PC-9 (cell line): ENCODE results near the gene DNAJA1. TPM values are rescaled to one million over a fixed set of nuclear protein-coding genes. Genes with fewer than 3 reads are reported as not detected.

Experiments
- BruUV-seq: library from RNA; stranded (reverse); fragments of 400-500 nt; replicated peaks from 2 replicates; lab custom pipeline; 2021; lab: Mats Ljungman, UMichigan
- CTCF ChIA-PET: fragments of 300-600 bp; sonication (Branson Sonifier 250); formaldehyde crosslinking; loops from one replicate; lab custom pipeline; 2022; ENCODE audit warnings: antibody characterized with exemption; lab: Charles Lee
- POLR2A ChIA-PET: fragments of 300-600 bp; sonication (Branson Sonifier 250); formaldehyde crosslinking; loops from one replicate; lab custom pipeline; 2022; ENCODE audit warnings: antibody characterized with exemption; ENCODE audit not compliant: unreplicated experiment; lab: Charles Lee
- DNase-seq, 2 experiments: peaks; one replicate each; pipeline versions ENCODE4 v3.0.0 to v3.0.0-alpha.2; 2015 to 2022; ENCODE audit warnings: mixed read lengths in 1 of 2
- H2AFZ ChIP-seq: fragments of 200-600 bp; sonication (generic); 2 replicates; pipeline ENCODE4 v1.8.1; 2017; ENCODE audit warnings: antibody characterized with exemption
- H3F3A ChIP-seq: fragments of 200-600 bp; sonication (generic); 2 replicates; pipeline ENCODE4 v1.8.1; 2017; ENCODE audit warnings: antibody characterized with exemption, mild to moderate bottlenecking, low read depth; ENCODE audit not compliant: insufficient read depth
- H3K27ac ChIP-seq: fragments of 200-600 bp; sonication (generic); 2 replicates; pipeline ENCODE4 v1.6.1; 2016; ENCODE audit warnings: mixed run types
- H3K27me3 ChIP-seq: fragments of 200-600 bp; sonication (generic); 2 replicates; pipeline ENCODE4 v1.6.1; 2016; ENCODE audit warnings: low read depth, mixed run types; ENCODE audit not compliant: insufficient read depth
- H3K36me3 ChIP-seq: fragments of 200-600 bp; sonication (generic); 2 replicates; pipeline ENCODE4 v1.6.1; 2016; ENCODE audit warnings: low read depth, mixed run types
- H3K4me1 ChIP-seq: fragments of 200-600 bp; sonication (generic); replicated peaks from 2 replicates; pipeline ENCODE4 v1.6.1; 2016; ENCODE audit warnings: mixed run types; ENCODE audit not compliant: insufficient read depth
- H3K4me2 ChIP-seq: fragments of 200-600 bp; sonication (generic); 2 replicates; pipeline ENCODE4 v1.6.1; 2017; ENCODE audit warnings: mixed run types
- H3K4me3 ChIP-seq: fragments of 200-600 bp; sonication (generic); 2 replicates; pipeline ENCODE4 v1.6.1; 2016; ENCODE audit warnings: mixed run types
- H3K79me2 ChIP-seq: fragments of 200-600 bp; sonication (generic); 2 replicates; pipeline ENCODE4 v1.6.1; 2017; ENCODE audit warnings: low read depth, mixed run types
- H3K9me2 ChIP-seq: fragments of 200-600 bp; sonication (generic); 2 replicates; pipeline ENCODE4 v1.8.1; 2017; ENCODE audit warnings: mild to moderate bottlenecking; ENCODE audit not compliant: insufficient read depth
- H3K9me3 ChIP-seq: fragments of 200-600 bp; sonication (generic); 2 replicates; pipeline ENCODE4 v1.8.1; 2016; ENCODE audit warnings: low read depth; ENCODE audit not compliant: insufficient read depth
- H4K20me1 ChIP-seq: fragments of 200-600 bp; sonication (generic); 2 replicates; pipeline ENCODE4 v1.8.1; 2017; ENCODE audit not compliant: insufficient read depth
- EZH2 ChIP-seq: fragments of 200-600 bp; sonication (generic); IDR thresholded peaks from 2 replicates; pipeline ENCODE4 v1.8.0; 2017; ENCODE audit warnings: antibody characterized with exemption, low read depth
- intact Hi-C: fragments of 100-400 bp; cut with micrococcal nuclease; formaldehyde crosslinking; loops from one replicate; pipeline ENCODE4 v1.10.0; 2022; ENCODE audit not compliant: unreplicated experiment
- total RNA-seq: library from RNA; stranded (reverse); gene quantifications from 2 replicates; pipeline ENCODE4 v1.2.3, GENCODE V29; 2021
- TF ChIP-seq, protein P1 (sequence below): fragments of 200-600 bp; sonication (generic); conservative IDR thresholded peaks from 2 replicates; pipeline ENCODE4 v1.6.1; 2017; ENCODE audit warnings: mixed run types, antibody characterized with exemption, mild to moderate bottlenecking, moderate library complexity

DNAJA1 gene
- total RNA-seq, 1 experiment from 2014 or later: 88.4 TPM

DNA sequence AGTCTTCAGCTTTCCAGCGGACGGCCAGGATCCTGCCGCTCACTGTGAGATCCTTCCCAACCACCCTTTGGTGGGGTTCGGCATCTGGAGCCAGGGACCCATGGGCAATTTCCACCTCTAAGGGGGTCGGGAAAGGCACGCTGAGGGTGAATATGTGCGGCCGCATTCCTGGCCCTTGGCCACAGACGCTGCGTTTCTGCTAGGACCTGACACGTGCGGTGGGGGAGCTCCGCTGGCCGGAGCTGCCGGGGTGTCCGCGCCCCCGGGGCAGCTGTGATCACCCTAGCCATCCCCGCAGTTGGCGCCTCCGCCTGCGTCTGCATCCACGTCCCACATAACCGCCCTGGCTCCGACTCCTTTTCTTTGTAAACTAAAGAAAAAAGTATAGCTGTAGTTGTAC is 5.3 kb upstream of the DNAJA1 start:
- ChIA-PET POLR2A (no interaction called here), CTCF (no interaction called here)
- no peaks in the 10 kb centered on the region for H3K9me2 ChIP-seq
- H3K9me3 ChIP-seq: no peaks in the 10 kb centered on the region
- H3K4me1 ChIP-seq: peaks cover 17% of the 10 kb centered on the region; the same call in 1 of the 2 replicates
- no peaks in the 10 kb centered on the region for H3K36me3 ChIP-seq
- 0 out of 2 replicates have a peak, but pooled peaks cover 6% of the 10 kb centered on the region for H4K20me1 ChIP-seq
- TF ChIP-seq, protein P1, sequence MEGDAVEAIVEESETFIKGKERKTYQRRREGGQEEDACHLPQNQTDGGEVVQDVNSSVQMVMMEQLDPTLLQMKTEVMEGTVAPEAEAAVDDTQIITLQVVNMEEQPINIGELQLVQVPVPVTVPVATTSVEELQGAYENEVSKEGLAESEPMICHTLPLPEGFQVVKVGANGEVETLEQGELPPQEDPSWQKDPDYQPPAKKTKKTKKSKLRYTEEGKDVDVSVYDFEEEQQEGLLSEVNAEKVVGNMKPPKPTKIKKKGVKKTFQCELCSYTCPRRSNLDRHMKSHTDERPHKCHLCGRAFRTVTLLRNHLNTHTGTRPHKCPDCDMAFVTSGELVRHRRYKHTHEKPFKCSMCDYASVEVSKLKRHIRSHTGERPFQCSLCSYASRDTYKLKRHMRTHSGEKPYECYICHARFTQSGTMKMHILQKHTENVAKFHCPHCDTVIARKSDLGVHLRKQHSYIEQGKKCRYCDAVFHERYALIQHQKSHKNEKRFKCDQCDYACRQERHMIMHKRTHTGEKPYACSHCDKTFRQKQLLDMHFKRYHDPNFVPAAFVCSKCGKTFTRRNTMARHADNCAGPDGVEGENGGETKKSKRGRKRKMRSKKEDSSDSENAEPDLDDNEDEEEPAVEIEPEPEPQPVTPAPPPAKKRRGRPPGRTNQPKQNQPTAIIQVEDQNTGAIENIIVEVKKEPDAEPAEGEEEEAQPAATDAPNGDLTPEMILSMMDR: no peak
- TF ChIP-seq EZH2: no peak
- no peak overlapping the region for H2AFZ ChIP-seq
- DNase-seq: no peak
- H3K4me3 ChIP-seq: no peak overlapping the region
- H3K27me3 ChIP-seq: no peaks in the 10 kb centered on the region
- H3F3A ChIP-seq: peaks cover 6% of the 10 kb centered on the region; the same call in 1 of the 2 replicates
- H3K79me2 ChIP-seq: peaks cover 45% of the 10 kb centered on the region
- H3K4me2 ChIP-seq: no peak overlapping the region
- no peak overlapping the region for H3K27ac ChIP-seq
- intact Hi-C loops: no loop called here
- BruUV-seq: no TSS peak

DNA sequence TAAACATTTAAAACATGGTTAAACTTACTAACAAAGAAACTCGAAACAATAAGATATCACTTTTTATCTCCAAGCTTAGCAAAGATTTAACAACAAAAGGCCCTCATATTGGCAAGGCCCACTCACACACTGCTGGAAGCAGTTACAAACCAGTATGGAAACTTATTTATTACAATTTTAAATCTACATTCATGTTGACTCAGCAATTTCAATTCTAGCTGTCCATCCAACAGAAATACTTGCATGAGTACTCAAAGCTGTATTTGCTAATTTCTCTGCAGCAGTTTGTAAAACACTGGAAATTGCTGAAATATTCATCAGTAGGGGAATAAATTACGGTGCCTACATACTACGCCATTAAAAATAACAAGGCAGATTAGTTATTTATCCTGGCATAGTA is 2.8 kb upstream of the DNAJA1 start:
- CTCF ChIA-PET: no interaction called here
- H3K79me2 ChIP-seq: peaks cover 68% of the 10 kb centered on the region
- H3K27me3 ChIP-seq: no peaks in the 10 kb centered on the region
- intact Hi-C loops: no loop called here
- no peaks in the 10 kb centered on the region for H3K9me3 ChIP-seq
- no peak for TF ChIP-seq EZH2
- TF ChIP-seq, protein P1: no peak
- H3K27ac ChIP-seq: no peak overlapping the region
- 0 out of 2 replicates have a peak, but pooled peaks cover 1% of the 10 kb centered on the region for H3K36me3 ChIP-seq
- H2AFZ ChIP-seq: no peak overlapping the region
- no TSS peak for BruUV-seq
- H3K9me2 ChIP-seq: no peaks in the 10 kb centered on the region
- no peak overlapping the region; the same call in 1 of the 2 replicates for H3K4me2 ChIP-seq
- no peak for DNase-seq
- H4K20me1 ChIP-seq: peaks cover 17% of the 10 kb centered on the region
- peaks cover 26% of the 10 kb centered on the region for H3K4me1 ChIP-seq
- no peaks in the 10 kb centered on the region; the same call in 1 of the 2 replicates for H3F3A ChIP-seq
- POLR2A ChIA-PET: no interaction called here
- no peak overlapping the region for H3K4me3 ChIP-seq

GRCh38 chr9:33022755-33023154 is 2.3 kb upstream of the DNAJA1 start:
- H3K9me2 ChIP-seq: no peaks in the 10 kb centered on the region
- peaks cover 72% of the 10 kb centered on the region for H3K79me2 ChIP-seq
- no peak overlapping the region for H3K27ac ChIP-seq
- peaks cover 28% of the 10 kb centered on the region for H3K4me1 ChIP-seq
- intact Hi-C loops: no loop called here
- no peak for DNase-seq
- no peaks in the 10 kb centered on the region for H3K27me3 ChIP-seq
- POLR2A ChIA-PET: no interaction called here
- no peak overlapping the region; the same call in 1 of the 2 replicates for H3K4me2 ChIP-seq
- peaks cover 21% of the 10 kb centered on the region for H4K20me1 ChIP-seq
- H3K36me3 ChIP-seq: 0 out of 2 replicates have a peak, but pooled peaks cover 4% of the 10 kb centered on the region
- no peak for TF ChIP-seq EZH2
- TF ChIP-seq, protein P1: no peak
- H3F3A ChIP-seq: peaks cover 3% of the 10 kb centered on the region; the same call in 1 of the 2 replicates
- H2AFZ ChIP-seq: no peak overlapping the region
- no peak overlapping the region for H3K4me3 ChIP-seq
- CTCF ChIA-PET: no interaction called here
- no TSS peak for BruUV-seq
- H3K9me3 ChIP-seq: no peaks in the 10 kb centered on the region
